HG02759 (cell line): Measurements from ENCODE around the gene RUNX2.

Source experiments
- ATAC-seq: cut with Tn5 transposase; IDR thresholded peaks from one replicate; pipeline ENCODE4 v1.9.1; 2021; ENCODE audit warnings: mild to moderate bottlenecking, moderate library complexity; ENCODE audit not compliant: unreplicated experiment

RUNX2 gene

GRCh38 chr6:45637056-45637455 lies 308.9 kb downstream of the RUNX2 start:
- no peak for ATAC-seq

- ATAC-seq: no peak
Measured at GRCh38 chr6:45637611-45638257, 309.6 kb downstream of the RUNX2 start.

GRCh38 chr6:45640081-45640491 lies 312.0 kb downstream of the RUNX2 start:
- no peak for ATAC-seq

GRCh38 chr6:45640811-45641210 lies 312.7 kb downstream of the RUNX2 start:
- ATAC-seq: no peak

- no peak for ATAC-seq
Measured at GRCh38 chr6:45642331-45643125, 314.4 kb downstream of the RUNX2 start.

- ATAC-seq: no peak
Measured at GRCh38 chr6:45643126-45643525, 315.0 kb downstream of the RUNX2 start.

- no peak for ATAC-seq
Measured at GRCh38 chr6:45644720-45645119, 316.6 kb downstream of the RUNX2 start.

- ATAC-seq: no peak
Measured at GRCh38 chr6:45645302-45645701, 317.2 kb downstream of the RUNX2 start.

GRCh38 chr6:45647341-45648261 lies 319.5 kb downstream of the RUNX2 start:
- no peak for ATAC-seq

- ATAC-seq: no peak
Measured at GRCh38 chr6:45648262-45648620, 320.1 kb downstream of the RUNX2 start.

- ATAC-seq: no peak
Measured at GRCh38 chr6:45650524-45651135, 322.5 kb downstream of the RUNX2 start.

- ATAC-seq: no peak
Measured at GRCh38 chr6:45651301-45651700, 323.2 kb downstream of the RUNX2 start.

- no peak for ATAC-seq
Measured at GRCh38 chr6:45652416-45652815, 324.3 kb downstream of the RUNX2 start.

GRCh38 chr6:45653117-45653883 lies 325.2 kb downstream of the RUNX2 start:
- ATAC-seq: no peak

GRCh38 chr6:45654673-45655072 lies 326.5 kb downstream of the RUNX2 start:
- no peak for ATAC-seq

GRCh38 chr6:45655745-45656476 lies 327.8 kb downstream of the RUNX2 start:
- no peak for ATAC-seq

- ATAC-seq: no peak
Measured at GRCh38 chr6:45657226-45657625, 329.1 kb downstream of the RUNX2 start.

GRCh38 chr6:45658400-45658799 lies 330.3 kb downstream of the RUNX2 start:
- ATAC-seq: no peak

GRCh38 chr6:45658958-45659357 lies 330.8 kb downstream of the RUNX2 start:
- ATAC-seq: no peak

GRCh38 chr6:45661661-45662060 lies 333.5 kb downstream of the RUNX2 start:
- no peak for ATAC-seq
